ENCODE results near the gene OCA2. TPM values are rescaled to one million over a fixed set of nuclear protein-coding genes. Genes with fewer than 3 reads are reported as not detected.

Gene OCA2
- polyA plus RNA-seq, 1 donor from 2014 or later = not detected

- Mint-ChIP-seq H3K27ac (no peak overlapping the region), H3K36me3 (peaks cover 2% of the 10 kb centered on the region), H3K4me3 (no peak overlapping the region), H3K9me3 (peaks cover 15 to 24% (median 15%) of the 10 kb centered on the region in 3 donors), H3K27me3 (peaks cover 33% of the 10 kb centered on the region), H3K4me1 (peaks cover 0 to 12% (median 4%) of the 10 kb centered on the region in 3 donors)
These were observed 13.5 kb downstream of the OCA2 start for GRCh38 chr15:28085489-28086174.

- Mint-ChIP-seq H3K36me3 (peaks cover 2% of the 10 kb centered on the region), H3K27me3 (peaks cover 23% of the 10 kb centered on the region), H3K4me3 (no peak overlapping the region), H3K9me3 (peaks cover 8 to 14% (median 10%) of the 10 kb centered on the region in 3 donors), H3K4me1 (peaks cover 0 to 12% (median 4%) of the 10 kb centered on the region in 3 donors), H3K27ac (no peak overlapping the region)
These were observed 14.6 kb downstream of the OCA2 start for GRCh38 chr15:28084547-28084946.

GRCh38 chr15:28082891-28083684 is 16.0 kb downstream of the OCA2 start:
- no peak overlapping the region for H3K27ac Mint-ChIP-seq

DNA sequence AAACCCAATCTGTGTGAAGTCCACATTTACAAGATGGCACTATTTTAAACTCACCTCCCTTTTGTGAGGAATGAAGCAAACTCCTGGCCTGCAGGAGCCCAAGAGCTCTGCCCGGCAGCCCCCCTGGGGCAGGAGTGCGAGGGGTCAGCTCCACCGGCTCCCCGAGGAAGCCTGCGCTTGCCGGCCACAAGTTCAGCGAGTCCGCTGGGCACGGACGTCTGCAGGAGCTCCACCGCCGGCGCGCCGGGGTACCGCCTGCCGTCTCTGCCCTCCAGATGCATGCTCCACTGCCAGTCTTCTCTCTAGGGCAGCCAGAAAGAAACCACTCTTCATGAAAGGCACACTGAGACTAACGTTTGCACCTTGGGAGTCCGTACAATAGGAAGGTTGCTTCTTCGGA is 17.5 kb downstream of the OCA2 start:
- Mint-ChIP-seq H3K4me3 (no peak overlapping the region), H3K9me3 (peaks cover 0 to 3% (median 3%) of the 10 kb centered on the region in 3 donors), H3K4me1 (peaks cover 0 to 4% (median 0%) of the 10 kb centered on the region in 3 donors), H3K27ac (no peak overlapping the region), H3K36me3 (no peaks in the 10 kb centered on the region), H3K27me3 (peaks cover 6% of the 10 kb centered on the region)

More at GRCh38 chr15:28082891-28083684, 16.0 kb downstream of the OCA2 start:
- H3K36me3 Mint-ChIP-seq = no peaks in the 10 kb centered on the region
- H3K4me1 Mint-ChIP-seq = peaks cover 0 to 8% (median 4%) of the 10 kb centered on the region in 3 donors
- H3K9me3 Mint-ChIP-seq = peaks cover 1 to 7% (median 5%) of the 10 kb centered on the region in 3 donors
- peaks cover 15% of the 10 kb centered on the region for H3K27me3 Mint-ChIP-seq
- no peak overlapping the region for H3K4me3 Mint-ChIP-seq

DNA sequence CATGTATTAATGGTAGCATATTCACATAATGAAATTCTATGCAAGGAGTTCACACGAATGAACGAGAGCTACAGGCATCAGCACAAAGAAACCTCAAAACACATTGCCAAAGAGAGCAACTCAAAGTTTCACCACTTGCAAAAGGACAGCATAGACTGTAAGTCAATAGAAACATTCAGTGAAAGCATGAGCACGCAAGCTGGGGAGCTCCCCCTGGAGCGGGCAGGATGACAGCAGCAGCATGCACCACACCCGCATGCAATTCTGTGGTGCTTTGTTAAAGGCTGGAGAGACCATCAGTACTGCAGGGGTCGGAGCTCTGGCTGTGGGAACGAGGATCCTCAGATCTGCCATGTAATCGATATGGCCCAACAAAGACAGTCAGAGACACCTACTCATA is 18.7 kb downstream of the OCA2 start:
- Mint-ChIP-seq H3K27ac (no peak overlapping the region), H3K4me1 (no peaks in the 10 kb centered on the region), H3K9me3 (peaks cover 0 to 3% (median 3%) of the 10 kb centered on the region in 3 donors), H3K36me3 (no peaks in the 10 kb centered on the region), H3K4me3 (no peak overlapping the region), H3K27me3 (peaks cover 6% of the 10 kb centered on the region)

- Mint-ChIP-seq H3K36me3 (no peaks in the 10 kb centered on the region), H3K27me3 (peaks cover 4% of the 10 kb centered on the region), H3K27ac (no peak overlapping the region), H3K4me1 (no peaks in the 10 kb centered on the region), H3K4me3 (no peak overlapping the region), H3K9me3 (peaks cover 0 to 2% (median 2%) of the 10 kb centered on the region in 3 donors)
These were observed 19.7 kb downstream of the OCA2 start for GRCh38 chr15:28079313-28079969.

- H3K4me3 Mint-ChIP-seq = no peak overlapping the region
- peaks cover 5% of the 10 kb centered on the region for H3K27me3 Mint-ChIP-seq
- H3K27ac Mint-ChIP-seq = no peak overlapping the region
These were observed 20.9 kb downstream of the OCA2 start for GRCh38 chr15:28078191-28078719.

GRCh38 chr15:28075573-28075972 is 23.5 kb downstream of the OCA2 start:
- Mint-ChIP-seq H3K4me3 (no peak overlapping the region), H3K27me3 (peaks cover 1% of the 10 kb centered on the region), H3K27ac (no peak overlapping the region), H3K36me3 (no peaks in the 10 kb centered on the region), H3K4me1 (no peaks in the 10 kb centered on the region), H3K9me3 (peaks cover 0 to 2% (median 0%) of the 10 kb centered on the region in 3 donors)

More at GRCh38 chr15:28078191-28078719, 20.9 kb downstream of the OCA2 start:
- H3K36me3 Mint-ChIP-seq = no peaks in the 10 kb centered on the region
- H3K9me3 Mint-ChIP-seq = no peaks in the 10 kb centered on the region
- H3K4me1 Mint-ChIP-seq = no peaks in the 10 kb centered on the region

- Mint-ChIP-seq H3K4me3 (no peak overlapping the region), H3K27me3 (peaks cover 4% of the 10 kb centered on the region), H3K27ac (no peak overlapping the region), H3K36me3 (peaks cover 2% of the 10 kb centered on the region), H3K4me1 (no peaks in the 10 kb centered on the region), H3K9me3 (peaks cover 3 to 6% (median 4%) of the 10 kb centered on the region in 3 donors)
These were observed 30.2 kb downstream of the OCA2 start for GRCh38 chr15:28068930-28069329.

- Mint-ChIP-seq H3K9me3 (peaks cover 4 to 21% (median 8%) of the 10 kb centered on the region in 3 donors), H3K27ac (no peak overlapping the region), H3K4me1 (no peaks in the 10 kb centered on the region), H3K27me3 (peaks cover 3% of the 10 kb centered on the region), H3K4me3 (no peak overlapping the region), H3K36me3 (peaks cover 2% of the 10 kb centered on the region)
These were observed 32.9 kb downstream of the OCA2 start for GRCh38 chr15:28066231-28066630.

- Mint-ChIP-seq H3K9me3 (peaks cover 5 to 23% (median 8%) of the 10 kb centered on the region in 3 donors), H3K36me3 (peaks cover 2% of the 10 kb centered on the region), H3K27me3 (peaks cover 1% of the 10 kb centered on the region), H3K4me1 (no peaks in the 10 kb centered on the region), H3K27ac (no peak overlapping the region), H3K4me3 (no peak overlapping the region)
These were observed 39.1 kb downstream of the OCA2 start for GRCh38 chr15:28060005-28060404.

DNA sequence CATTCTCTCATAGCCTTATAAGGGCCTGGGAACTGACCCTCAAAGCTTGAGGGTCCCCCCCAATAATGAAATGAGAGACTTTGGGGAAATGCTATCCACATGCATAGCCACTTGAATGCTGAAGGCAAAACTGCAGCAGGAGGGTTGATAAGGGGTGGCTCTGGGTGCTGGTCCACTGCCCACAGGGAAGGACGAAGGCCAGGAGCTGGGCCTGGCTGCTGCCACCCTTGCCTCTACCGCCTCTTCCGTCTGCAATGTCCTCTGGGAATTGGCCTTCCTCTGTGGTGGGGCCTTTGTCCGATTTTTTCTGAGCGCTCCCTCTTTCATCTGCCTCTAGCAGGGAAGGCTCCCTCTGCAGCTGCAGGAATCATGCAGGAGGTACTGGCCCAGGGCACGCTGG is 41.0 kb downstream of the OCA2 start:
- no peaks in the 10 kb centered on the region for H3K4me1 Mint-ChIP-seq
- no peaks in the 10 kb centered on the region for H3K36me3 Mint-ChIP-seq
- H3K4me3 Mint-ChIP-seq = no peak overlapping the region
- peaks cover 3 to 12% (median 5%) of the 10 kb centered on the region in 3 donors for H3K9me3 Mint-ChIP-seq
- no peak overlapping the region for H3K27ac Mint-ChIP-seq
- peaks cover 1% of the 10 kb centered on the region for H3K27me3 Mint-ChIP-seq

DNA sequence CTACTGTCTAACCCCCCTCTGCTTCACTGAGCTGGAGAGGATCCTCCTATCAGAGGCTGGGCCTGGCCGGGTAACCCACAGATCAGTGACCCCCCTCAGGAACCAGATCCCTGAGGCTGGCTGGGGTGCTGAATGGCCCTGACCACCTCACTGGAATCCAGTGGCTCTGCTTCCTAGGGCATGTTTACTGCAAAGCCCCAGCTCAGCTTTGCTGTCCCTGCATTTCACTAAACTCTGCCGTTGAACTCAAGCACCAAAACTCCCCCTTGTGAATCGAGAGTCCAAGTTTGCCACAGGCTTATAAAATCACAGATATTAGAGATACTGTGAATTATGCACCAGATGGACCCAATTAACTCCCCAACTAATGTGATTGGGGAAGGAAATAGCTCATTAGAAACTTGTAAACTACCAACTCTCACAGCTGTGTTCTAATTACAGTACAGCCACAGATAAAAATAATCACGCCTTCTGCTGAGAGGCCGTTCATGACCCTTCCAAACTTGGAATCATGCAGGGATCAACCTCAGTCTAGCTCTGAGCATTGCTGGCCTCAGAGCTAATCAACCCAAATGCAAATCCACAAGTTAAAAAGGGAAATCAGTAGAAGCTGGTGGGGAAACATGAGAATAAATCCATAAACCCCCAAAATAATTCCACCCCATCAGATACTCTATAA is 47.0 kb downstream of the OCA2 start:
- Mint-ChIP-seq H3K27ac (no peak overlapping the region), H3K9me3 (peaks cover 0 to 7% (median 4%) of the 10 kb centered on the region in 3 donors), H3K27me3 (no peaks in the 10 kb centered on the region), H3K4me3 (no peak overlapping the region), H3K4me1 (no peaks in the 10 kb centered on the region), H3K36me3 (no peaks in the 10 kb centered on the region)

- Mint-ChIP-seq H3K4me1 (no peaks in the 10 kb centered on the region), H3K9me3 (peaks cover 0 to 7% (median 4%) of the 10 kb centered on the region in 3 donors), H3K27ac (no peak overlapping the region), H3K4me3 (no peak overlapping the region), H3K36me3 (no peaks in the 10 kb centered on the region), H3K27me3 (peaks cover 1% of the 10 kb centered on the region)
These were observed 49.5 kb downstream of the OCA2 start for GRCh38 chr15:28049581-28049980.

Measured in IgD-negative memory B cell (primary cell).